ENCODE results near the gene TSPAN31. TPM values are rescaled to one million over a fixed set of nuclear protein-coding genes. Genes with fewer than 3 reads are reported as not detected.
A peak's percentile ranks its signal among the peaks of the same experiment; 100 is the strongest.

The TSPAN31 gene
- total and polyA plus RNA-seq, 8 donors, result 12.2 to 29.8 (median 14.5) TPM

DNA sequence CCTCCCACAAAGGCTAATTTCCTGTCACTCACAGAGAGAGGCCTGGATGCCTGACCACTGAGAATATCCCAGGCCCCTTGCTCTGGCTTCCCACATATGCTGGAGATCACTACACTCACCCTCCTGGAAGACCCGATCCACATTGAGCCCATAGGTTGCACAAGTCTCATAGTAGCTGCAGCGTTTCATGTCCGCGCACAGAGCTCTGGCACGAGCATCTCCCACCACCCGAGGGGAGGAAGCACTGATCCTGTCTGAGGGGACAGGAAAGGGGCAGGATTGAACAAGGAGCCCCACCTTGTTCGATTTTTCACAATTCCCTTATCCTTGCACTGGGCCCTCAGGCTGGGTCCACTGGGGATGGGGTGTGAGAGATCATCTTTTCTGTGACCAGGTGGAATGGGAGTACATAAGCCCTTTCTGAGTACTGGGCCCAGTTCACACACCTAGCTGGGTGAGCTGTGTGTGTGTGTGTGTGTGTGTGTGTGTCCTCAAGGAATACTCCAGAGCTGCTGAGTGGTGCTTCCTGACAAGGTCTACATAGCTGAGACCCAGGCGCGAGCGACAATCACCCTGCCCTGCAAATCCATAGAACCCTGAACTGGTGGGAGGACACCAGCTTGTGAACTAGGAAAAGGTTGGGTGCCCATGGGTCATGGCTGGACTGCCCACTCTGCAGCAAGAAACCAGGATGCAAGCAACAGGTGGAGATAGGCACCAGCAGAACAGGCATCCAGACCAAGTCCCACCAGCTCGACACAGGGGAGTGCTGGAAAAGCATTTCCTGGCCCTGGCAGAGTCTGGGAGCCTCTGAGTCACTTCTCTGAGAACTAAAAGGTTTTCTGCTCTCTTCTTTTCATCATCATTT is 11.9 kb upstream of the TSPAN31 start:
- H3K4me3 ChIP-seq, result no peak overlapping the region
- peaks cover 0 to 12% (median 0%) of the 10 kb centered on the region in 4 donors for H3K27me3 ChIP-seq
- peaks cover 7 to 13% (median 12%) of the 10 kb centered on the region in 3 donors for H3K4me1 ChIP-seq
- intact Hi-C loops (cut with DNase I), result no loop called here
- no peaks in the 10 kb centered on the region for H3K9me3 ChIP-seq
- ATAC-seq, result no peak
- no peak overlapping the region for H3K27ac ChIP-seq
- 73 to 84% methylated on average over 11 of the region's 11 CpGs for WGBS, 2 donors
- FAIRE-seq, result no peak
- DNase-seq, result no peak
- no peaks in the 10 kb centered on the region for H3K36me3 ChIP-seq
- TF ChIP-seq, protein P1, sequence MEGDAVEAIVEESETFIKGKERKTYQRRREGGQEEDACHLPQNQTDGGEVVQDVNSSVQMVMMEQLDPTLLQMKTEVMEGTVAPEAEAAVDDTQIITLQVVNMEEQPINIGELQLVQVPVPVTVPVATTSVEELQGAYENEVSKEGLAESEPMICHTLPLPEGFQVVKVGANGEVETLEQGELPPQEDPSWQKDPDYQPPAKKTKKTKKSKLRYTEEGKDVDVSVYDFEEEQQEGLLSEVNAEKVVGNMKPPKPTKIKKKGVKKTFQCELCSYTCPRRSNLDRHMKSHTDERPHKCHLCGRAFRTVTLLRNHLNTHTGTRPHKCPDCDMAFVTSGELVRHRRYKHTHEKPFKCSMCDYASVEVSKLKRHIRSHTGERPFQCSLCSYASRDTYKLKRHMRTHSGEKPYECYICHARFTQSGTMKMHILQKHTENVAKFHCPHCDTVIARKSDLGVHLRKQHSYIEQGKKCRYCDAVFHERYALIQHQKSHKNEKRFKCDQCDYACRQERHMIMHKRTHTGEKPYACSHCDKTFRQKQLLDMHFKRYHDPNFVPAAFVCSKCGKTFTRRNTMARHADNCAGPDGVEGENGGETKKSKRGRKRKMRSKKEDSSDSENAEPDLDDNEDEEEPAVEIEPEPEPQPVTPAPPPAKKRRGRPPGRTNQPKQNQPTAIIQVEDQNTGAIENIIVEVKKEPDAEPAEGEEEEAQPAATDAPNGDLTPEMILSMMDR (IDR thresholded peaks at IDR 0.05), result no peak

DNA sequence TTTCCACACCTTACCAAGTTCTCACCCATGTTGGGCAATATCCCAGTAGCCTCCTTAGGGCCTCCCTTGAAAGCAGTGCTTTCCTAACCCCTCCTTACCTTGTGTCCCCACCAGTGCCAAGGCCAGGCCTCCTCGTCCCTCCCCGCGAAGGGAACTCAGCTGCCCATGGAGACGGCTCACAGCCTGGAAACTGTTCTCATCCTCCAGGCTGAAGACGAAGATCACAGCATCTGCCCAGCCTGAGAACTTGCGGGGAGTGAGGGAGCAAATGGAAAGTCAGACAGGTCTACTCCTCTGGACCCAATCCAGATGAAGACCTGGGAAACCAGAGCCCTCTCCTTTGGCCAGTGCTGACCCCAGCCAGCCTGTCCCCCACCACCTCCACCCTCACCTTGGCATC is 10.9 kb upstream of the TSPAN31 start:
- Histone ChIP-seq H3K4me3 (no peak overlapping the region), H3K36me3 (no peaks in the 10 kb centered on the region), H3K27ac (no peak overlapping the region), H3K4me1 (peaks cover 9 to 15% (median 13%) of the 10 kb centered on the region in 3 donors), H3K9me3 (no peaks in the 10 kb centered on the region), H3K27me3 (peaks cover 0 to 12% (median 0%) of the 10 kb centered on the region in 4 donors)
- no peak for FAIRE-seq
- intact Hi-C loops (cut with DNase I), result no loop called here
- TF ChIP-seq, protein P1 (IDR thresholded peaks at IDR 0.05), result no peak
- ATAC-seq, result no peak
- 71 to 79% methylated on average over 6 of the region's 6 CpGs for whole genome bisulfite sequencing, 2 donors
- no peak for DNase-seq

DNA sequence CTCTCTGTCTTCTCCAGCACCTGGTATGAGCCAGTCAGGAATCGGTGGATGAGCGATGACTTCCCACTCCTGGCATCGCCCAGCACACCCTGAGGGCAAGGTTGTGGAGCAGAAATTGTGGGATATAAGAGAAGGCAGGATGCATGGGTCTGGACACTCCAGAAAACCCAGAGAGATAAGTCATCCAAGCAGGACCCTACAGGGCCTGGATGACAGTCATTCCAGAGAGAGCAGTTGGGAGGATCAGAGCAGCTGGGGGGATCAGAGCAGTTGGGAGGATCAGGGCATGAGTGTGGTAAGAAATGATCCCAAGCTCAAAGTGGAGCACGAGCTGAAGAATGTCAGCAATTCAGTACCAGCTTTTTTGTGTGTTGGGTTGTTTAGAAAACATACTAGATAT is 10.2 kb upstream of the TSPAN31 start:
- FAIRE-seq, result no peak

DNA sequence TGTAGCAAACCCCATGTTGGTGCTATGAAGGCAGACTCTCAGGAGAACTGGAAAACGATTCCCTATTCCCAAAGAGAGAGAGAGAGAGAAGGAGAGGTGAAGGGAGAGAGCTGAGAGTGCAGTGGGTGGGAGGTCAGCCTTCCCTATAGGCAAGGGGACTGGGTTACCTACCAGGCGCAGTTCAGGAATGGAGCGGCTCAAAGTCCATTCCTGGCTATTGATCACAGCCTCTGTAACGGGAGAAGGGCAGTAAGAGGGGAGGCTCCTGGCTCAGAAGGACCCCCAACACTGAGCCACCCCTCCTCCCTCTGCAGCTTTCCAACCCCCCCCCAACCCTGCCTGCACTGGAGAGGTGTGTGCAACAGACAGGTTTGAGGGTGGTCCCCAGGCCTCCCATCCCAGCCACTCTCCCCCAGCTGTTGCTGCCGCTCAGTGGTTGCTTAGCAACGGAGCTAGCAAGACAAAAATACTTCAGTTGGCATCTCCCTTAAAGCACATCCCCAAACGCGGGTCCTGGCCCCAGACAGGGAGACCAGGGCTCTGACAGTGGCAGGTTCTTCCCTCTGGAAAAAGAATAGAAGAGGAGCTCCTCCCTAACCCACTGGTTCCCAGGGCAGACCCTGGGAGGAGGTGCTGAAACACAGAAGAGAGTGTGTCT is 9.5 kb upstream of the TSPAN31 start:
- H3K36me3 ChIP-seq, result no peaks in the 10 kb centered on the region
- FAIRE-seq (no peak), DNase-seq (no peak), ATAC-seq (peak in 1 of 4 donors; percentile 5)
- TF ChIP-seq, protein P1 (IDR thresholded peaks at IDR 0.05), result no peak
- H3K27me3 ChIP-seq, result peaks cover 0 to 12% (median 0%) of the 10 kb centered on the region in 4 donors
- H3K9me3 ChIP-seq, result no peaks in the 10 kb centered on the region
- peaks cover 9 to 15% (median 13%) of the 10 kb centered on the region in 3 donors for H3K4me1 ChIP-seq
- intact Hi-C loops (cut with DNase I), result no loop called here
- H3K4me3 ChIP-seq, result no peak overlapping the region
- H3K27ac ChIP-seq, result no peak overlapping the region
- 2 to 12% methylated on average over 5 to 8 of the region's 8 CpGs for WGBS, 2 donors

More for the DNA sequence above, 10.2 kb upstream of the TSPAN31 start:
- Histone ChIP-seq H3K27me3 (peaks cover 0 to 12% (median 0%) of the 10 kb centered on the region in 4 donors), H3K9me3 (no peaks in the 10 kb centered on the region), H3K4me1 (peaks cover 9 to 15% (median 13%) of the 10 kb centered on the region in 3 donors), H3K36me3 (no peaks in the 10 kb centered on the region), H3K4me3 (no peak overlapping the region), H3K27ac (no peak overlapping the region)
- intact Hi-C loops (cut with DNase I), result no loop called here
- TF ChIP-seq, protein P1 (IDR thresholded peaks at IDR 0.05), result no peak
- DNase-seq, result no peak
- ATAC-seq, result no peak
- 68 to 79% methylated on average over 4 of the region's 4 CpGs for WGBS, 2 donors

All from pancreas (tissue), 10 donors.